ENCODE results near the gene GTF2H2. TPM values are rescaled to one million over a fixed set of nuclear protein-coding genes. Genes with fewer than 3 reads are reported as not detected.
"Not testable (repeated sequence)": the region's sequence is repeated elsewhere in the genome, so short reads cannot be mapped to it uniquely, and the experiment has no call there.

GTF2H2 gene
- total RNA-seq = 1 to 10 TPM; 6.5 to 9.1 TPM

GRCh38 chr5:71067262-71067928 is at the start of gene GTF2H2:
TSS of gene GTF2H2 (minus strand) at chr5:71067676. CDS start at chr5:71062763, 4,913 bp downstream.
- H3K9me3 ChIP-seq; H3K4me1 ChIP-seq (replicated peaks); intact Hi-C loops (cut with DNase I); H3K27me3 ChIP-seq (replicated peaks; ENCODE audit: insufficient read depth); H3K36me3 ChIP-seq; H3K4me3 ChIP-seq; H3K27ac ChIP-seq; DNase-seq (ENCODE audit: low spot score): not testable (repeated sequence)
- no CpG with 5 or more reads among the region's 46 CpGs for WGBS

GRCh38 chr5:71109730-71110275 is 42.3 kb upstream of the GTF2H2 start:
- DNase-seq (ENCODE audit: low spot score); H3K9me3 ChIP-seq; H3K4me1 ChIP-seq (replicated peaks); H3K27me3 ChIP-seq (replicated peaks; ENCODE audit: insufficient read depth); intact Hi-C loops (cut with DNase I); H3K36me3 ChIP-seq; H3K27ac ChIP-seq; H3K4me3 ChIP-seq: not testable (repeated sequence)
- WGBS = no CpG with 5 or more reads among the region's 12 CpGs

DNA sequence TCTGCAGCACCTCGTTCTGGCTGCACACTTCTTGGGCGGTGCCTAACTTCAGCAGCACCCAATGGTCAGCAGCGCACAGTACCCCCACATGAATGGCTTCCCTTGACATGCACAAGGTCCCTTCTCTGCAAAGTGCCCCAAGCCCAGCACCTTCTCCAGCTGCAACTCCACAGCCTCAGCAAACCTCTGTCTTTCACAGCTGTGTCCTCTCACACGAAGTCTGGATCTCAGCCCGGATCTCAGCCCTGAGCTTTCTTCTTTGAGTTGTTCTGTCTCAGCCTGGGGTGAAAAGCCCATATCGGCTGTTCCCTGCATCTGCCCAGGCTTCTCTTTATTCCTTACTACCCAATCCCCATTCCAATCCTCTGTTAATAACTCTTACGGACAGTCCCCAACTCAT is 32.5 kb upstream of the GTF2H2 start:
- H3K36me3 ChIP-seq; H3K27me3 ChIP-seq (replicated peaks; ENCODE audit: insufficient read depth); H3K9me3 ChIP-seq; H3K27ac ChIP-seq; intact Hi-C loops (cut with DNase I); H3K4me3 ChIP-seq; H3K4me1 ChIP-seq (replicated peaks); DNase-seq (ENCODE audit: low spot score): not testable (repeated sequence)
- WGBS = no CpG with 5 or more reads among the region's 7 CpGs

DNA sequence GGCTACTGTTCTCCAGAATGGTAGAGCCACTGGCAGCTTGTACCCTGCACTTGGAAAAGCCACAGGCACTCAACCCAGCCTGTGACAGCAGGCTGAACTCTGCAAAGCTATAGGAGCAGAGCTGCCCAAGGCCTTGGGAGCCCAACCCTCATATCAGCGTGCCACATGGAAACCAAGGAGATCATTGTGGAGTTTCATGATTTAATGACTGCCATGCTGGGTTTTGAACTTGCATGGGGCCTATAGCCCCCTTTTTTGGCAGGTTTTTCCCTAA is 30.4 kb upstream of the GTF2H2 start:
- DNase-seq (ENCODE audit: low spot score); H3K9me3 ChIP-seq; H3K36me3 ChIP-seq; H3K27ac ChIP-seq; H3K4me3 ChIP-seq; H3K27me3 ChIP-seq (replicated peaks; ENCODE audit: insufficient read depth); intact Hi-C loops (cut with DNase I); H3K4me1 ChIP-seq (replicated peaks): not testable (repeated sequence)
- WGBS = no CpG with 5 or more reads among the region's 1 CpG

DNA sequence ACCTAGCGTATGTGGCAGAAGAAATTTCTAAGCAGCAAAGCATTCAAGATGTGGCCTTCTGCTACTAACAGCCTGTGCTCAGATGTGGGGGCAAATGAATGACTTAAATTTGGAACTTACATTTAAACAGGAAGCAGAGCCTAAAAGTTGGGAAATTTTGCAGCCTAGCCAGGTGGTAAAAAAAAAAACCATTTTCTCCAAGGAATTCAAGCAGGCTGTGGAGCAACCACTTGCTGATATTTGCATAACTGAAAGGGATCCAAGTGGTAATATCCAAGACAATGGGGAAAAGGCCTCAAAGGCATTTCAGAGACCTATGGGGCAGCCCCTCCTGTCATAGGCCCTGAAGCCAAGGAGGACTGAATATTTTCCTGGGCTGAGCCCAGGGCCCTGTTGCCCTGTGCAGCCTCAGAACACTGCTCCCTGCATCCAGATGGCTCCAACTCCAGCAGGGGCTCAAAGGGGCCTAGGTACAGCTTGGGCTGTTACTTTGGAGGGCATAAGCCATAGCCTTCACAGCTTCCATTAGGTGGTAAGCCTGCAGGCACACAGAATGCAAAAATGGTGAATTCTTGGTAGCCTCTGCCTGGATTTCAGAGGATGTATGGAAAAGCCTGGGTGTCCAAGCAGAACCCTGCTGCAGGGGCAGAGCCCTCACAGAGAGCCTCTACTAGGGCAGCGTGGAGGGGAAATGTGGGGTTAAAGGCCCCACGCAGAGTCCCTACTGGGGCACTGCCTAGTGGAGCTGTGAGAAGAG is 29.9 kb upstream of the GTF2H2 start:
- 100% methylated on average over 1 of the region's 3 CpGs for WGBS
- intact Hi-C loops (cut with DNase I); DNase-seq (ENCODE audit: low spot score): not testable (repeated sequence)

DNA sequence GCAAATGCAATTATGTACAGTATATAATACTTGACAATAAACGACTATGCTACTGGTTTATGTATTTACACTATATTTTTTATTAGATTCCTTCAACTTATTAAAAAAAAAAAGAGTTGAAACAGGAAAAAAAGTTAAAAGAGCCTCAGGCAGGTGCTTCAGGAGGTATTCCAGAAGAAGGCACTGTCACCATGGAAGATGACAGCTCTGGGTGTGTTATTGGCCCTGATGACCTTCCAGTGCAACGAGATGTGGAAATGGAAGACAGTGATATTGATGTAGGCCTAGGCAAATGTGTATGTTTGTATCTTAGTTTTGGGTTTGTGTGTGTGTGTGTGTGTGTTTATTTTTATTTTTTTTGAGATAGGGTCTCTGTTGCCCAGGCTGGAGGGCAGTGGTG is 22.3 kb upstream of the GTF2H2 start:
- H3K36me3 ChIP-seq; intact Hi-C loops (cut with DNase I); H3K27ac ChIP-seq; H3K4me1 ChIP-seq (replicated peaks); H3K4me3 ChIP-seq; DNase-seq (ENCODE audit: low spot score); H3K9me3 ChIP-seq; H3K27me3 ChIP-seq (replicated peaks; ENCODE audit: insufficient read depth): not testable (repeated sequence)
- WGBS = no CpG with 5 or more reads among the region's 2 CpGs

More for the DNA sequence above, 29.9 kb upstream of the GTF2H2 start:
- H3K4me3 ChIP-seq; H3K4me1 ChIP-seq (replicated peaks); H3K9me3 ChIP-seq; H3K27ac ChIP-seq; H3K36me3 ChIP-seq; H3K27me3 ChIP-seq (replicated peaks; ENCODE audit: insufficient read depth): not testable (repeated sequence)

GRCh38 chr5:71088754-71089153 is 21.3 kb upstream of the GTF2H2 start:
- intact Hi-C loops (cut with DNase I); H3K9me3 ChIP-seq; H3K4me1 ChIP-seq (replicated peaks); H3K4me3 ChIP-seq; H3K36me3 ChIP-seq; DNase-seq (ENCODE audit: low spot score); H3K27ac ChIP-seq; H3K27me3 ChIP-seq (replicated peaks; ENCODE audit: insufficient read depth): not testable (repeated sequence)
- no CpG with 5 or more reads among the region's 2 CpGs for WGBS

DNA sequence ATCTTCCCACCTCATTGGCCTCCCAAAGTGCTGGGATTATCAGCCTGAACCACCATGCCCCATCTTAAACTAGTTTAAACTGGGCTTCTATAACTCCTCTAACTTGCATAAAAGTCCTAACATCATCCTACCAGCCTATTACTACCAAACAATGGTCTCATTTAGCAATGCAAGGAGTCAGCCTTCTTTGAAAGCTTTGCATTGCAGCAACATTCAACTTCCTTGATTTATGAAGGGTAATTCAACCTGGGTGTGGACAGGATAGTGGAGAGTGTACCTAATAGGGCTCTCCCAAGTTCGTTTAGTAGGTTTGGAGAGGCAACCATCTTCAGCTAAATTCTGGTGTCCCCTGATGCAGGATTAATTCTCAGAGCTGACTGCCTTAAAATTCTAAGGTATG is 18.7 kb upstream of the GTF2H2 start:
- H3K36me3 ChIP-seq; H3K27me3 ChIP-seq (replicated peaks; ENCODE audit: insufficient read depth); H3K9me3 ChIP-seq; DNase-seq (ENCODE audit: low spot score); intact Hi-C loops (cut with DNase I); H3K4me1 ChIP-seq (replicated peaks); H3K4me3 ChIP-seq; H3K27ac ChIP-seq: not testable (repeated sequence)
- no CpG with 5 or more reads among the region's 1 CpG for WGBS

GRCh38 chr5:71084280-71085063 is 17.0 kb upstream of the GTF2H2 start:
- H3K36me3 ChIP-seq; H3K9me3 ChIP-seq; intact Hi-C loops (cut with DNase I); H3K4me3 ChIP-seq; H3K27ac ChIP-seq; DNase-seq (ENCODE audit: low spot score); H3K27me3 ChIP-seq (replicated peaks; ENCODE audit: insufficient read depth); H3K4me1 ChIP-seq (replicated peaks): not testable (repeated sequence)
- no CpG with 5 or more reads among the region's 3 CpGs for WGBS

DNA sequence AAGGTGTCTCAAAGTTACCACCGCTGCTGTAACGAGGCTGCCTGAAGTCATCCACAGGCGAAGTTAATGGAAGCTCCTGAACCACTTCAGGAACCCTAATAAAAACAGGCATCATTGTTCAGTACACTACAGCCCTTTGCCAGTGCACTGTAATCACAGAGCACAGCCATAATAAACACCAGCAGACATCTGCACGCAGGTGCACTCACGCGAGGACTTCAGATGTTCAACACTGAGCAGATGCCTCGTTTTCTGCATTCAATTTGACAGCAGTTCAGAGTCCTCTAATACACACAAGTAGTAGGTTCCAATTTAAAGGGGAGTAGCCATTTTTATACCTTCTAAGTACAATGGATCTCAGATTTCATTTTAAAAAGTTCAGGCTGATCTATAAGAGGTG is 15.4 kb upstream of the GTF2H2 start:
- DNase-seq (ENCODE audit: low spot score); H3K4me3 ChIP-seq; H3K27ac ChIP-seq; H3K36me3 ChIP-seq; H3K4me1 ChIP-seq (replicated peaks); H3K27me3 ChIP-seq (replicated peaks; ENCODE audit: insufficient read depth); intact Hi-C loops (cut with DNase I); H3K9me3 ChIP-seq: not testable (repeated sequence)
- WGBS = no CpG with 5 or more reads among the region's 7 CpGs

DNA sequence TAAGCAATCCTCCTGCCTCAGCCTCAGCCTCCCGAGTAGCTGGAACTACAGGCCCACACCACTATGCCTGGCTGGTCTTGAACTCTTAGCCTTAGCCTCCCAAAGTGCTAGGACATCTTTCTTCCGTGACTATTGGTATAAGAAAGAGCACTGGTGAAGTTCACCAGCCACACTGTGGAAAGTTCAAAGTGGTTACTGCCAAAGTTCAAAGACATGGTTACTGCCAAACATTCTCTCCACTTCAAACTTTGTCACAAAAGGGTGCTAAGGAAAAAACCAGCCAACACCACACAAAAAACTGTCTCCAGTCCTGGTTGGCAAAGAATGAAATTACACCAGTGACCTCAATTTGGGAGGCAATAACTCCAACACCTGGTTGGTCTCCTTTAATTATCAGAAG is 14.9 kb upstream of the GTF2H2 start:
- H3K27ac ChIP-seq; DNase-seq (ENCODE audit: low spot score); H3K4me1 ChIP-seq (replicated peaks); H3K4me3 ChIP-seq; intact Hi-C loops (cut with DNase I); H3K9me3 ChIP-seq; H3K36me3 ChIP-seq; H3K27me3 ChIP-seq (replicated peaks; ENCODE audit: insufficient read depth): not testable (repeated sequence)
- no CpG with 5 or more reads among the region's 2 CpGs for WGBS

DNA sequence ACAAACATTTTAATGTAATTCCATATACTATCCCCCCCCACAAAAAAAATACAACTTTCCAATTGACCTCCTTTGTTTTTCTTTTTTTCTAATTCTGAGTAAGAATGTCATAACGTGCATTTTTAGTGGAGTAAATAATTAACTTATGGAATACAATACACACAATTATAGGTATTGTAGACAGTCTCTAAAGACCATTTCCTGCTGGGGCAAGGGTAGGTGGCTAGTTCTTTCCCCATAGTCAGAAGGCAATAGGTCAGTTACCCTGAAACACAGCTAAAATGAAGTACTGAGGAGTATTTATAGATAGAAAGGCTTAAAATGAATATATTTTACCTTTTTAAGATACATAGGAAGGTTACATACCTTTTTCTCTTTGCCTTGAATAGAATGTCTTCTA is 6.2 kb downstream of the GTF2H2 start:
- H3K4me3 ChIP-seq; H3K27ac ChIP-seq; H3K27me3 ChIP-seq (replicated peaks; ENCODE audit: insufficient read depth); H3K36me3 ChIP-seq; DNase-seq (ENCODE audit: low spot score); intact Hi-C loops (cut with DNase I); H3K4me1 ChIP-seq (replicated peaks); H3K9me3 ChIP-seq: not testable (repeated sequence)
- WGBS = 100% methylated on average over 1 of the region's 1 CpG
